Thymus (tissue), 11 donors: Measurements from ENCODE around the gene EHBP1L1. TPM values are rescaled to one million over a fixed set of nuclear protein-coding genes. Genes with fewer than 3 reads are reported as not detected.

Experiments used
- DNase-seq, 9 donors: peaks; one replicate each; pipeline ENCODE4 v3.0.0-alpha.2; 2013; ENCODE audit warnings: low spot score in 9 of 9, low read depth in 6 of 9, missing footprints in 1 of 9
- H3K27ac ChIP-seq, 2 donors: one replicate each; pipeline ENCODE4 v1.5.1; 2013; ENCODE audit warnings: control low read depth in 1 of 2, low read depth in 1 of 2, low read length in 1 of 2, mild to moderate bottlenecking in 1 of 2, moderate library complexity in 1 of 2
- H3K27me3 ChIP-seq, 2 donors: one replicate each; pipeline ENCODE4 v1.5.1; 2013; ENCODE audit warnings: low read length in 1 of 2; ENCODE audit not compliant: control insufficient read depth in 2 of 2, insufficient read depth in 1 of 2
- H3K36me3 ChIP-seq, 2 donors: one replicate each; pipeline ENCODE4 v1.5.1; 2013; ENCODE audit warnings: low read length in 1 of 2, mild to moderate bottlenecking in 1 of 2, moderate library complexity in 1 of 2; ENCODE audit not compliant: control insufficient read depth in 2 of 2, insufficient read depth in 2 of 2
- H3K4me1 ChIP-seq, 2 donors: one replicate each; pipeline ENCODE4 v1.5.1; 2013; ENCODE audit warnings: low read length in 2 of 2; ENCODE audit not compliant: control insufficient read depth in 2 of 2, insufficient read depth in 2 of 2
- H3K4me3 ChIP-seq, 2 donors: one replicate each; pipeline ENCODE4 v1.5.1; 2013; ENCODE audit warnings: low read length in 2 of 2, control low read depth in 1 of 2, mild to moderate bottlenecking in 1 of 2
- H3K9me3 ChIP-seq, 2 donors: one replicate each; pipeline ENCODE4 v1.5.1; 2013; ENCODE audit warnings: low read length in 1 of 2, mild to moderate bottlenecking in 1 of 2; ENCODE audit not compliant: control insufficient read depth in 2 of 2, insufficient read depth in 1 of 2
- WGBS: extraction: QIAGEN DNeasy Blood & Tissue Kit; methylation state at CpG from one replicate; pipeline ENCODE4 v1.1.7; 2013; 5-methylcytosine and 5-hydroxymethylcytosine counted together
- polyA plus RNA-seq: library from polyadenylated mRNA; stranded (reverse); fragments of 200-250 nt; gene quantifications from one replicate; pipeline ENCODE4 v1.2.3, GENCODE V29; 2013
- total RNA-seq: library from RNA; stranded (reverse); fragments of 120-200 nt; gene quantifications from one replicate; pipeline ENCODE4 v1.2.4, GENCODE V29; 2013
- donor health status: healthy.

EHBP1L1 gene
- total and polyA plus RNA-seq, 2 donors = 19.9 to 66.5 TPM

DNA sequence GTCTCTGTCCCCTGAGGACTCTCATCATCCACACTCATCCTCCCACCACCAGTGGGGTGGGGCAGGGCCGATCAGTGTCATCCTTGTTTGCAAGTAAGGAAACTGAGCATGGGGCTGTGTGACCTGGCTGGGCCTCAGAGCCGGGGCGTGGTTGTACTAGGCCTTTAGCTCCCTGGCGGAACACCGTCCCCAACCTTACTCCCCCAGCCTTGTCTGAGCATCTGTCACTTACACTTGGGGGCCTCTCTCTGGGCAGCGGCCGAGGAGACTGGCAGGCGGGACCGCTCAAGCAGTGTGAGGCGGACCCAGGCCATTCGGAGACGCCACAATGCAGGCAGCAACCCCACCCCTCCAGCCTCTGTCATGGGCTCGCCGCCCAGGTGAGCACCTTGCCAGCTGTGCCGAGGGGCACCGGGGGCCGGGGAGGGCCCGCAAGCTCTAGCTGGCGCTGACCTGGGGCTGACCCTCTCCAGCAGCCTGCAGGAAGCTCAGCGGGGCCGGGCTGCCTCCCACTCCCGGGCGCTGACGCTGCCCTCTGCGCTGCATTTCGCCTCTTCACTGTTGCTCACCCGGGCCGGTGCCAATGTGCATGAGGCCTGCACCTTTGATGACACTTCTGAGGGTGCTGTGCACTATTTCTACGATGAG is 43.6 kb downstream of the EHBP1L1 start:
- Histone ChIP-seq H3K4me1 (peaks cover 11 to 16% of the 10 kb centered on the region in 2 donors), H3K9me3 (no peaks in the 10 kb centered on the region), H3K27me3 (no peaks in the 10 kb centered on the region), H3K27ac (no peak overlapping the region), H3K4me3 (no peak overlapping the region), H3K36me3 (peaks cover 73% of the 10 kb centered on the region in 2 donors)
- no peak for DNase-seq
- 97% methylated on average over 29 of the region's 29 CpGs for WGBS

DNA sequence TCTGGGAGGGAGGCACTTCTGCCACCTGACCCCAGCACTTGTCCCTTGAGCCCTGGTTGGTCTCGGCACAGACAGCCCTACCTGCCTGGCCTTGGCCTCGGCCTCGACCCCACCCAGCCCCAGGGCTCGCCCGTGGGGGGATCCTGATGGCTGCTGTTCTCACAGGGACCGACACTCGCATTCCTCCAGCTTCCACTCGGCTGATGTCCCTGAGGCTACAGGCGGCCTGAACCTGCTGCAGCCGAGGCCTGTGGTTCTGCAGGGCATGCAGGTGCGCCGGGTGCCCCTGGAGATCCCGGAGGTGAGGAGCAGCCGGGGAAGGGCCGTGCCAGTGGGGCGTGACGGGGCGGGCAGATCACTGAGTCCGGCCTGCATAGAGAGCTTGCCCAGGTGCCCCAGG is 44.8 kb downstream of the EHBP1L1 start:
- peaks cover 11 to 12% of the 10 kb centered on the region in 2 donors for H3K4me1 ChIP-seq
- DNase-seq = no peak
- H3K9me3 ChIP-seq = no peaks in the 10 kb centered on the region
- H3K4me3 ChIP-seq = no peak overlapping the region
- H3K27ac ChIP-seq = no peak overlapping the region
- 98% methylated on average over 19 of the region's 19 CpGs for WGBS
- H3K36me3 ChIP-seq = peaks cover 85 to 86% of the 10 kb centered on the region in 2 donors
- H3K27me3 ChIP-seq = no peaks in the 10 kb centered on the region

DNA sequence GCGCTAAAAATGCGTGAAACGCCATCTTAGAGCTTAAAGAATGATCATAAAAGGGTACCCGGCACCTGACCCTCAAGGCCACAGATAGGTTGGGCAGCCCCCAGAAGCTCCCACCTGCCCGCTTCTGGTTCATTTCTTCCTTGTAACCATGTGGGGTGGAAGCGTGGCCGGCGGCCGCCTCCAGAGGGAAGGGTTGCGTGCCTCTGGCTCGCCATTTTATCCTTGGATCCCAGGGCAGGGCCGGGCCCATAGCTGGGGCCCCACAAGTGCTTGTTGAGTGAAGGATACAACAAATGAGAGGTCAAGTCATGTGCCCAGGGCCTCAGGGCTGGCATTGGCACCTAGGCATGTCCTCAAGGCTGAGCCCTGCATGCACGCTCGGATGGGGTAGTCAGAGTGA is 45.6 kb downstream of the EHBP1L1 start:
- Histone ChIP-seq H3K36me3 (peaks cover 93 to 94% of the 10 kb centered on the region in 2 donors), H3K4me1 (peaks cover 8% of the 10 kb centered on the region in 2 donors), H3K4me3 (no peak overlapping the region), H3K9me3 (no peaks in the 10 kb centered on the region), H3K27me3 (no peaks in the 10 kb centered on the region), H3K27ac (no peak overlapping the region)
- 99% methylated on average over 14 of the region's 14 CpGs for WGBS
- DNase-seq = no peak

DNA sequence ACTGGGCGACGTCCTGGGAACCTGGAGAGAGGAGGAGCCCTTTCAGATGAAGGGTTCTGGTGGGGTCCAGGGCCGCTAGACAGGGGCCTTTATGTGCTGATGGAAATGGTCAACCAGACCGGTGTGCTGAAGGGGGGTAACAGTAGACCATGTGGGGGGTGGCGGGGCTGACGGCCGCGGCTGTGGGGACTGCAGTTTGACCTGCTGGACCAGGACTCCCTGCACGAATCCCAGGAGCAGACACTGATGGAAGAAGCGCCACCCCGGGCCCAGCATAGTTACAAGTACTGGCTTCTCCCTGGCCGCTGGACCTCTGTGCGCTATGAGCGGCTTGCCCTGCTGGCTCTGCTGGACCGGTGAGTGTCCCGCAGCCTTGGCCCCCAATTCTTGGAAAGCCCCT is 46.2 kb downstream of the EHBP1L1 start:
- 97% methylated on average over 16 of the region's 16 CpGs for WGBS
- no peaks in the 10 kb centered on the region for H3K9me3 ChIP-seq

DNA sequence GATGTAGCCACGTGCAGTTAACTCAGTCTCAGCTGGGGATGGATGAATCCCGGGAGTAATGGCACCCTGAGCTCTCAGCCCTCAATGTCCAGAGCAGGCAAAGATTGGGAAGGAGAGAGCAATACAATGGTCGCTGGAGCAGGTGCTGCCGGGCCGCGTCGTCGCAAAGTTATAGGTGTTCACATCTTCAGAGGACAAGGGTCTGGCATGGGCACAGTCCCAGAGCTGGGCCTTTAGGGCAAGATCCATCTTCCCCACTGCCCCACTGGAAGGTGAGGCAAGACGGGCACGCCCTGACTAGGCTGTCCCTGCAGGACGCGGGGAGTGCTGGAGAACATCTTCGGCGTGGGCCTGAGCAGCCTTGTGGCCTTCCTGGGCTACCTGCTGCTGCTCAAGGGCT is 47.3 kb downstream of the EHBP1L1 start:
- WGBS = 94% methylated on average over 14 of the region's 14 CpGs
- no peaks in the 10 kb centered on the region for H3K9me3 ChIP-seq
- peaks cover 98% of the 10 kb centered on the region in 2 donors for H3K36me3 ChIP-seq
- H3K27me3 ChIP-seq = no peaks in the 10 kb centered on the region
- H3K4me1 ChIP-seq = no peaks in the 10 kb centered on the region
- H3K27ac ChIP-seq = no peak overlapping the region
- no peak for DNase-seq
- H3K4me3 ChIP-seq = no peak overlapping the region

More for the DNA sequence above, 46.2 kb downstream of the EHBP1L1 start:
- no peak overlapping the region for H3K27ac ChIP-seq
- no peak for DNase-seq
- H3K27me3 ChIP-seq = no peaks in the 10 kb centered on the region
- peaks cover 2 to 3% of the 10 kb centered on the region in 2 donors for H3K4me1 ChIP-seq
- no peak overlapping the region for H3K4me3 ChIP-seq
- peaks cover 98% of the 10 kb centered on the region in 2 donors for H3K36me3 ChIP-seq

DNA sequence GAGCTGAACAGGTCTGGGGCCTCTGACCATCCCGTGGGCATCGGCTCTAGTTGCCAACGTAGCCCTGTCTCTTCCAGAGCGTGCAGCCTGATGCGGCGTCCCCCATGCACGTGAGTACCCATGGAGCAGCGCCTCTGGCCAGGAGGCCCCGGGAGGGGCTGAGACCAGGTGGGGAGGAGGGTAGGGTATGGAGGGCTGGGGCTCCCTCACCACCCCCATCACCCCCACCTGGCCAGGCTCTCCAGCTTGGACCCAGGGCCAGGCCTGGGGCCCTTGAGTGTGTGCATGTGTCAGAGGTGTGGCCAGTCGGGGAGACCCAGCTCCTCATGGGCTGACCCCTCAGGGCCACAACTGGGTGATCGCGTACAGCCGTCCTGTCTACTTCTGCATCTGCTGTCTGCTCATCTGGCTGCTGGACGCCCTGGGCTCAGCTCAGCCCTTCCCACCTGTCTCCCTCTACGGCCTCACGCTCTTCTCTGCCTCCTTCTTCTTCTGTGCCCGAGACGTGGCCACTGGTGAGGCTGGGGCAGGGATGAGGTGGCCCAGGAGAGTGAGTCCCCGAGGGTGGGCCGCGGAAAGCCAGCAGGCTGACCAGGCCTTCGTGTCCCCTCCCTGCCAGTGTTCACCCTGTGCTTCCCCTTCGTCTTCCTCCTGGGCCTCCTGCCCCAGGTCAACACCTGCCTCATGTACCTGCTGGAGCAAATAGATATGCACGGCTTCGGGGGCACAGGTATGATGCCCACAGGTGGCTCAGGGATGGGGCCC is 48.2 kb downstream of the EHBP1L1 start:
- WGBS = 99% methylated on average over 25 of the region's 25 CpGs
- Histone ChIP-seq H3K36me3 (peaks cover 98% of the 10 kb centered on the region in 2 donors), H3K4me1 (no peaks in the 10 kb centered on the region), H3K27ac (no peak overlapping the region), H3K4me3 (no peak overlapping the region), H3K9me3 (no peaks in the 10 kb centered on the region), H3K27me3 (no peaks in the 10 kb centered on the region)
- no peak for DNase-seq

DNA sequence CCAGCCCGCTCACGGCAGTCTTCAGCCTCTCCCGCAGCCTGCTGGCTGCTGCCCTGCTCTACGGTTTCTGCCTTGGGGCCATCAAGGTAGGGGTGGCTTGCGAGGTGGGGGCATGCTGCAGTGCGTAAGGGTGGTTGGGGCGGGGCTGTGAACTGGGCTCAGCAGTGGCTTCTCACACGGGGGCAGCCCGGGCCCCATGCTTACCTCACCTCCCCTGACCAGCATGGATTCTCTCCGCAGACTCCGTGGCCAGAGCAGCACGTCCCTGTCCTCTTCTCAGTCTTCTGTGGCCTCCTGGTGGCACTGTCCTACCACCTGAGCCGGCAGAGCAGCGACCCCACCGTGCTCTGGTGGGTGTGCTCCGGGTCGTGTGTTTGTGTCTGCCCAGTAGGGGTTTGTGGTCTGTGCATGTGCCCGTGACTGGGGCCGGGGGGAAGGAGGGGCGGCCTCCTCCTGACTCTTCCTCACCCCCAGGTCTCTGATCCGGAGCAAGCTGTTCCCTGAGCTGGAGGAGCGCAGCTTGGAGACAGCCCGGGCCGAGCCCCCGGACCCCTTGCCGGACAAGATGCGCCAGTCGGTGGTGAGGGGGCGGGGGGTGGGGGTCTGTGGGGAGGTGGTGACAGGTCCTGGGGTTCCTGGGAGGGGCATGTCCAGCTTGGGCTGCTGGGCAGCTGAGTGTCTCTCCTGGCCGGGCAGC is 49.2 kb downstream of the EHBP1L1 start:
- H3K27me3 ChIP-seq = no peaks in the 10 kb centered on the region
- DNase-seq = no peak
- WGBS = 93% methylated on average over 30 of the region's 30 CpGs
- H3K9me3 ChIP-seq = no peaks in the 10 kb centered on the region
- H3K27ac ChIP-seq = no peak overlapping the region
- H3K4me1 ChIP-seq = no peaks in the 10 kb centered on the region
- H3K4me3 ChIP-seq = no peak overlapping the region
- peaks cover 98% of the 10 kb centered on the region in 2 donors for H3K36me3 ChIP-seq

DNA sequence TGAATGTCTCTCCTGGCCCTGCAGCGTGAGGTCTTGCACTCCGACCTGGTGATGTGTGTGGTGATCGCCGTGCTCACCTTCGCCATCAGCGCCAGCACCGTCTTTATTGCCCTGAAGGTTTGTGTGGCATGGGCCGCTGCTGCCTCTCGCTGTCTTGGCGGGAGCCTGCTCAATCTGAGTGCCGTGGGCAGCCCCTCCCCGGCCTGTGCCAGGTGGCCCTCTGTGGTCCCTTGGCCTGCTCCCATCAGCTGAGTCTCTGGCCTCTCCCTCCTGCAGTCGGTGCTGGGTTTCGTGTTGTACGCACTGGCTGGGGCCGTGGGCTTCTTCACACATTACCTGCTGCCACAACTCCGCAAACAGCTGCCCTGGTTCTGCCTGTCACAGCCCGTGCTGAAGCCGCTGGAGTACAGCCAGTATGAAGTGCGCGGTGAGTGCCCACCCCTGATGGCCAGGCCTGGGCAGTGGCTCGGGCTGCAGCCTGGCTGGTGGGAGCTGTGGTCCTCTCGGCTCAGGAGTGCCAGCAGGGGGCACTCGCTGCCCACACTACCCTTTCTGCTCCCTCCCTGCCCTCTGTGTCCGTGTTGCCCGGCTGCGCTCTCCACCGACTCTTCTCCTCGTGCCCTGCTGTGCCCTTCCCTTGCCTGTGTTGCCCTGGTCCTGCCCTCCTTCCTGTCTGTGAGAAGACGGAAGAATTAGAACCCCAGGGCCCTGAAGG is 49.9 kb downstream of the EHBP1L1 start:
- no peak overlapping the region for H3K27ac ChIP-seq
- no peaks in the 10 kb centered on the region for H3K9me3 ChIP-seq
- H3K27me3 ChIP-seq = no peaks in the 10 kb centered on the region
- H3K36me3 ChIP-seq = peaks cover 98% of the 10 kb centered on the region in 2 donors
- peak in 3 of 9 donors; percentile 33 to 58 (median 53) for DNase-seq
- no peak overlapping the region for H3K4me3 ChIP-seq
- H3K4me1 ChIP-seq = no peaks in the 10 kb centered on the region
- WGBS = 82% methylated on average over 30 of the region's 30 CpGs
